AG08395 (cell line): ENCODE measurements around the gene LINC00632.
"Not testable (repeated sequence)": the region's sequence is repeated elsewhere in the genome, so short reads cannot be mapped to it uniquely, and the experiment has no call there.

ENCODE experiments used
- DNase-seq: peaks from one replicate; pipeline ENCODE4 v3.0.0; 2012; ENCODE audit warnings: mixed read lengths, low spot score

The LINC00632 gene

DNA sequence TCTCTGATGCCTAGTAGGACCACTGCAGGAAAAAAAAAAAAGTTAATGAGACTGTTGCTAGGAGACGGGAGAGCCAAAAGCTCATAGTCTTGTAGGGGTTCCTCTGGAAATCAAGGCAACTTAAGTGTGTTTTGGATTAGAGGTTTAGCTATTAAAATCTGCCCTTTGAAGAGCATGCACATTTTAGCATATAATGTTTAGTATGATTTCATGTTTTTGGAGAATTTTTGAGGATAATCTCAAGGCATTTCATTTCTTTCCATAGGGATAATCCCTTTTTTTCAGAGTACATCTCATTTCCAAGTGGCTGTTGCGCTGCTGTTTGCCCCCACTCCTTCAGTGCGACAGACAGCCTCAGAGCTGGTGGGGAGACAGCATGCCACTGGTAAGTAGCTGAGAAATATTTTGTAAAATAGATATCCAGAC is at the start of gene LINC00632:
TSS of gene LINC00632 (plus strand) at position 339 of the 426 bp plus-strand sequence.
- DNase-seq = no peak

- DNase-seq = no peak
Measured at GRCh38 chrX:140661643-140662042, 47.9 kb upstream of the LINC00632 start.

DNA sequence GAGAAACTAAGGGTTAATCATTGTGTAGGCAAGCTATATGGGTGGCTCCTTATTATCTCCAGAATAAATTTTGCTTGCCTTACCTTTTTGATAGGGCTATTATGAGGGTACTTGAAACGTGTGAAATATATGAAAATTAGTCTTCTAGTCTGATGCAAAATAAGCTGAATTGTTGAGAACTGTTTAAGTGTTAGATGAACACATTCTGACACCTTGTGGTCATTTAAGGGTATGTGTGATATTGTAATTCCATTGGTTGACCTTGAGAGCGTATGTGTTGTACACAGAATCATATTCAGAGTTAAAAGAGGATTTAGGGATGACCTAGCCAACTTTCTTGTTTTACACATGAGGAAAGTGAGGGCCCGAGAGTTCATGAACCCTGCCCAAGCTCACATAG is 44.6 kb upstream of the LINC00632 start:
- peak; percentile 11 for DNase-seq

GRCh38 chrX:140672840-140673731 is 36.5 kb upstream of the LINC00632 start:
- no peak for DNase-seq

- DNase-seq = no peak
Measured at GRCh38 chrX:140687706-140688105, 21.9 kb upstream of the LINC00632 start.

- DNase-seq = not testable (repeated sequence)
Measured at GRCh38 chrX:140691596-140691995, 18.0 kb upstream of the LINC00632 start.

DNA sequence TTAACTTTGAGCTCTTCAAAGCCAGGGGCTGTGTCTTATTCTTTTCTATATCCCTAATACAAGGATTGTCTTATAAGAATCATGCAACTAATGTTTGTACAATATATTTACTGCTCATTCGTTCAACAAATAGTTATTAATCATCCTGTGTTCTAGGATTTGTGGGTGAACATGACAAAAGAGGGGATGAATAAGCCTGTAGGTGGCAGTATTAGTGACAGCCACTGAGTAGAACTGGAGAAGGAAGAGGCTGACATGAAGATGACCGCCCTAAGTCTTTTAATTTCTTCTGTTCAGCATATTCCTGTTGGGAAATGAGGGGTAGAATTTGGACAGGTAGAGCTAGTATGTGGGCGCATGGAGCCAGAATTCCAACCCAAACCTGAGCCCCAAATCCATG is 11.9 kb upstream of the LINC00632 start:
- DNase-seq = no peak

GRCh38 chrX:140701480-140701879 is 8.1 kb upstream of the LINC00632 start:
- DNase-seq = no peak

- DNase-seq = no peak
Measured at GRCh38 chrX:140710710-140711109, 1.2 kb downstream of the LINC00632 start.

- no peak for DNase-seq
Measured at GRCh38 chrX:140711894-140712293, 2.3 kb downstream of the LINC00632 start.

- DNase-seq = peak; percentile 16
Measured at GRCh38 chrX:140712413-140713173, 3.0 kb downstream of the LINC00632 start.

DNA sequence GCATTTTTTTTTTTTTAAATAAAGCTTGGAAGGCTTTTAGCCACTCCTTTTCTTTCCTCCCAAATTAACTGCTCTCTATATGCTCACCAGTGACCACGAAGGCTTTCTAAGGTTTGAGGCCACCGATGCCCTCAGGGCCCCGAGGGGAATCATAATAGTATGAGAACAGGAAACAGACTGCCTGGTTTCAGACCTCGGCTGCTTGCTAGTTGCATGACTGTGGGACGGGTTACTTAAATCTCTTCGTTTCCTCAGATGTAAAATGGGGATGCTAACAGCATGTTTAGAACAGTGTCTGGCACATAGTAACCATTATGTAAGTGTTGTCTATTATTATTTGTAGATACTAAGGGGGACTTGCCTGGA is 3.6 kb downstream of the LINC00632 start:
- DNase-seq = no peak

- no peak for DNase-seq
Measured at GRCh38 chrX:140715787-140716186, 6.2 kb downstream of the LINC00632 start.

GRCh38 chrX:140723121-140723715 is 13.7 kb downstream of the LINC00632 start:
- no peak for DNase-seq

DNA sequence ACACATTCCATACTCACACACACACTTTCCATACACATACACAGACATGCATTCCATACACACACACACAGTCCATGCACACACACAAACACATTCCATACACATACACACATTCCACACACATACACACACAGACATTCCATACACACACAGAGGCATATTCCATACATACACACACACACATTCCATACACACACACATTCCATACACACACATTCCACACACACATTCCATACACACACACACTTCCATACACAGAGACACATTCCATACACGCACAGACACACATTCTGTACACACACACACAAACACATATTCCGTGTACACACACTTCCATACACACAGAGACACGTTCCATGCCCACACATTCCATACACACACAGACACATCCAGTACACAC is 14.8 kb downstream of the LINC00632 start:
- no peak for DNase-seq

GRCh38 chrX:140724736-140725135 is 15.2 kb downstream of the LINC00632 start:
- DNase-seq = no peak

GRCh38 chrX:140725500-140725899 is 15.9 kb downstream of the LINC00632 start:
- DNase-seq = no peak

GRCh38 chrX:140733766-140734342 is 24.3 kb downstream of the LINC00632 start:
- DNase-seq = peak; percentile 69

DNA sequence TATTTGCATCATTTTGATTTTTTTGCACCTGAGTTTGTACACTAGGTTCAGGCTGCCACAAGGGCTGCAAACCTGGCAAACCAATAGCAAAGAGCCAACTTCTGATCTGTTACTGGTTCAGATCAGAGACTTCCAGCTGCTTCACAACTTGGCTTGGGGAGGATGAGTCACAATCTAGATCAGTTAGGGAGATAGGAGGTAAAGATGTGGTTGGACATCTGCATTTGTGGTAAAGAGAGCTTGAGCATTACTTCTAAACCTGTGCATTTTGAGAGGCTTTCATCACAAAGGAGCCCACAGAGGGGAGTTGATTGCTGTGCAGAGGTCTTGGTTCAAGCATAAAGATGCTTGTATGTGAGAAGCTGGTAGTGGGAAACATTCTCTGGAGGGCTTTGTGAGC is 34.5 kb downstream of the LINC00632 start:
- no peak for DNase-seq

DNA sequence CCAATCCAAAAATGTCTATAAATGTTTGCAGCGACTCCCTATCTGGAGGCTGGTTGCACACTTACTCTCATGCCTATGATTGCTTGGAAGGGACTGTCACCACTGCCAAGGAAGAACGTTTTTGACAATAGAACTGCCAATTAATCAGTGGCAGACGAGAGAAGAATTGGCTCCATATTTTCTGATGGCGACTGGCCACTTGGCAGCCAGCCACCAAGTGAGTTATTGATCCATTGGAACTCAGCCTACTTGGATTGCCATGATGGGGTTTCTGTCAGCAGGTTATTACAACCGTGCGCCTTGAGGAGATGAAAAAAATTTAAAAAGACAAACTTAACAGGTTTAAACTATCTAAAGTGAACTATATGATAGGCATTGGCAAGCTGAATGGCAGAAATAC is 47.4 kb downstream of the LINC00632 start:
- DNase-seq = no peak

- peak; percentile 65 for DNase-seq
Measured at GRCh38 chrX:140762061-140762460, 52.5 kb downstream of the LINC00632 start.

DNA sequence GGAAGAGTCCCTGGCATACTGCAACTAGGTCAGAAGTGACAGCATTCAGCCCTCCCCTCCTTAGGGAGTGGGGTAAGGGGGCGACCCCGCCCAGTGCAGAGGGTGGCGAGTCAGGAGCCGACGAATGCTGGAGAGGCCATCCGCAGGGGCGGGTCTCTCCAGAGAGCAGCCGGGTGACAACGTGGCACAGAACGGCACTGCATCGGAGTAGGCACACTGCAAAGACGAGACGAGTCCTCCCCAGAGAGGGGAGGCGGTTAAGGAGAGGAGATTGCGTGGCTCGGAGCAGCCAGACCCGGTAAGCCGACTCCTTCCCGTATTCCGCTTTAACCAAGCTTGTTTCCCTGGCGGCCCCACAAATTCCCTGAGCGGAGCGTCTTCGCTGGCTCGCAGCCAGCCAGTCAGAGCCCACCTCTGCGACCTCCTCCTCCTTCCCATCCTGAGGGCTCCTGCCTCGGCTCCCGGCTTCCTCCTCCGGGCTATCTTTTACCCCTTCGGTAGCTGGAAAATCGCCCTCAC is 54.9 kb downstream of the LINC00632 start:
- DNase-seq = peak; percentile 61
